HL-60 (cell line): ENCODE measurements around the gene RAB3A.

Experiments
- DNase-seq, 2 experiments: peaks; one replicate each; pipeline ENCODE4 v3.0.0-alpha.2; 2010 to 2020; ENCODE audit warnings: low read depth in 1 of 2, low spot score in 1 of 2
- H3K27ac ChIP-seq: fragments of 250-450 bp; sonication (Bioruptor Pico); replicated peaks from 2 replicates; pipeline ENCODE4 v1.5.1; 2020; ENCODE audit warnings: mild to moderate bottlenecking, moderate library complexity
- H3K27me3 ChIP-seq: fragments of 250-450 bp; sonication (Bioruptor Pico); 2 replicates; pipeline ENCODE4 v1.5.1; 2021; ENCODE audit warnings: mild to moderate bottlenecking, moderate library complexity; ENCODE audit not compliant: insufficient read depth, poor library complexity, severe bottlenecking
- H3K4me3 ChIP-seq: replicated peaks from 2 replicates; pipeline ENCODE4 v1.5.1; 2011; ENCODE audit warnings: mild to moderate bottlenecking, control low read depth, low read length; ENCODE audit not compliant: insufficient read depth
- CTCF ChIP-seq: IDR thresholded peaks from one replicate; pipeline ENCODE4 v1.5.1; 2011; ENCODE audit warnings: low read length, control low read depth, inconsistent platforms; ENCODE audit not compliant: insufficient read depth
- GABPA ChIP-seq: IDR thresholded peaks from 2 replicates; pipeline ENCODE4 v1.6.1; 2012; ENCODE audit warnings: low read depth
- POLR2AphosphoS5 ChIP-seq: IDR thresholded peaks from 2 replicates; pipeline ENCODE4 v1.6.1; 2012; ENCODE audit warnings: low read depth
- SPI1 ChIP-seq: IDR thresholded peaks from 2 replicates; pipeline ENCODE4 v1.6.1; 2012; ENCODE audit warnings: low read depth, mild to moderate bottlenecking, borderline replicate concordance
- TF ChIP-seq, protein P1 (sequence below): IDR thresholded peaks from 2 replicates; pipeline ENCODE4 v1.6.1; 2012; ENCODE audit warnings: low read depth; ENCODE audit not compliant: insufficient replicate concordance

Gene RAB3A

GRCh38 chr19:18232540-18233223, 28.8 kb upstream of the RAB3A start:
- DNase-seq, result no peak
- no peak overlapping the region for H3K27ac ChIP-seq

DNA sequence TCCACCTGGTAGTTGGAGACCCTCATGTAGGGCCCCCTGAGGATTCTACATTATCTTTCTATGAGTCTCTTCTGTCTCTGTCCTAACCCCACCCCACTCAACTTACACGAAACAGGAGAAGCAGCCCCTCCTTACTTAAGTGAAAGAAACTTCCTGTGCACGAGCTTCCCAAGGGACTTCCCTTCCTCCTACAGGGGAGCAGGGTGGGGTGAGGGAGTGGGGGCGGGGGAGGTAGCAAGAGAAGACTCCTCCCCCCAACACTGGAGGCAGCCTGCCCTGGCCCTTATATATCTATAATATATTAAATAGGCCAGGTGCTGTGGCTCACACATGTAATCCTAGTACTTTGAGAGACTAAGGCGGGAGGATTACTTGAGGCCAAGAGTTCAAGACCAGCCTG, 27.9 kb upstream of the RAB3A start:
- Histone ChIP-seq H3K27me3 (peaks cover 2% of the 10 kb centered on the region), H3K27ac (no peak overlapping the region), H3K4me3 (no peak overlapping the region)
- no peak for DNase-seq
- TF ChIP-seq, protein P1, sequence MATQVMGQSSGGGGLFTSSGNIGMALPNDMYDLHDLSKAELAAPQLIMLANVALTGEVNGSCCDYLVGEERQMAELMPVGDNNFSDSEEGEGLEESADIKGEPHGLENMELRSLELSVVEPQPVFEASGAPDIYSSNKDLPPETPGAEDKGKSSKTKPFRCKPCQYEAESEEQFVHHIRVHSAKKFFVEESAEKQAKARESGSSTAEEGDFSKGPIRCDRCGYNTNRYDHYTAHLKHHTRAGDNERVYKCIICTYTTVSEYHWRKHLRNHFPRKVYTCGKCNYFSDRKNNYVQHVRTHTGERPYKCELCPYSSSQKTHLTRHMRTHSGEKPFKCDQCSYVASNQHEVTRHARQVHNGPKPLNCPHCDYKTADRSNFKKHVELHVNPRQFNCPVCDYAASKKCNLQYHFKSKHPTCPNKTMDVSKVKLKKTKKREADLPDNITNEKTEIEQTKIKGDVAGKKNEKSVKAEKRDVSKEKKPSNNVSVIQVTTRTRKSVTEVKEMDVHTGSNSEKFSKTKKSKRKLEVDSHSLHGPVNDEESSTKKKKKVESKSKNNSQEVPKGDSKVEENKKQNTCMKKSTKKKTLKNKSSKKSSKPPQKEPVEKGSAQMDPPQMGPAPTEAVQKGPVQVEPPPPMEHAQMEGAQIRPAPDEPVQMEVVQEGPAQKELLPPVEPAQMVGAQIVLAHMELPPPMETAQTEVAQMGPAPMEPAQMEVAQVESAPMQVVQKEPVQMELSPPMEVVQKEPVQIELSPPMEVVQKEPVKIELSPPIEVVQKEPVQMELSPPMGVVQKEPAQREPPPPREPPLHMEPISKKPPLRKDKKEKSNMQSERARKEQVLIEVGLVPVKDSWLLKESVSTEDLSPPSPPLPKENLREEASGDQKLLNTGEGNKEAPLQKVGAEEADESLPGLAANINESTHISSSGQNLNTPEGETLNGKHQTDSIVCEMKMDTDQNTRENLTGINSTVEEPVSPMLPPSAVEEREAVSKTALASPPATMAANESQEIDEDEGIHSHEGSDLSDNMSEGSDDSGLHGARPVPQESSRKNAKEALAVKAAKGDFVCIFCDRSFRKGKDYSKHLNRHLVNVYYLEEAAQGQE, result no peak
- TF ChIP-seq GABPA, result no peak
- no peak for TF ChIP-seq POLR2AphosphoS5
- TF ChIP-seq SPI1, result no peak
- TF ChIP-seq CTCF, result no peak

More at GRCh38 chr19:18232540-18233223, 28.8 kb upstream of the RAB3A start:
- no peak overlapping the region for H3K4me3 ChIP-seq
- no peaks in the 10 kb centered on the region for H3K27me3 ChIP-seq
- TF ChIP-seq CTCF (no peak), GABPA (no peak), SPI1 (no peak)

DNA sequence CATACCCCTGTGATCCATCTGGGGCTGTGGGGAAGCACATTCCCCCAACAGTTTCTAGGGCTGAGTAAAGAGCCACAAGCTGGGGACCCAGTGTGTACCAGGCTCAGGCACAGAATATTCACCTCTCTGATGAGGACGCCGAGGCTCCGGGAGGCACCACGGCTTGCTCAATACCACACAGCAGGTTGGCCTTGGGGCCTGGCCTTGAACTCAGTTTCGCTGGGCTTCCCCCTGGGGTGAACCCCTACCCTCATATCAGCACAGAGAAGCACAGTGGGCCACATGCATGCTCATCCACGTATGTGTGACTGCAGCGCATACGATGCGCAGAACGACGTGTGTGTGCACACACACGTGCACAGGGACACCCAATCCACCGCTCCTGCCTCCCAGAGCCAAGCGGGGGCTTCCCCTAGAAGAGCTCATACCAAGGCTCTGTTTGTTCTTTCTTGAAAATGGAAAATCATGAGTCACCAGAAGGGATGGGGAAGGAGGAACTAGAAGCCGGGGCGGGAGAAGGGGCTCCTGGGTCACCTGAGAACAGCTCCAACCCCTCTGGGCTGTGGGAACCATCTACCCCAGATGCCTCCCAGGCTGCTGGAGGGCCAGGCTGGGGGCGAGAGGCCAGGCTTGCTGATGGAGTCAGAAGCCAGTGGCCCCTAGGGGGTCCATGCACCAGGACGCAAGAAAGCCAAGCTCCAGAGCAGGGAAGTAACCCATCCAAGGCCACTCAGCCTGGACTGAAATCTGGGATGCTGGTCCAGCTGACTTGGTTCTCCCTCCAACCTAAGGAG, 27.3 kb upstream of the RAB3A start:
- DNase-seq, result no peak
- TF ChIP-seq POLR2AphosphoS5 (no peak), SPI1 (no peak), GABPA (no peak), CTCF (no peak)
- TF ChIP-seq, protein P1, result no peak
- Histone ChIP-seq H3K4me3 (no peak overlapping the region), H3K27ac (no peak overlapping the region), H3K27me3 (peaks cover 6% of the 10 kb centered on the region)

GRCh38 chr19:18229915-18230314, 26.1 kb upstream of the RAB3A start:
- peaks cover 18% of the 10 kb centered on the region for H3K27me3 ChIP-seq
- no peak for TF ChIP-seq GABPA
- TF ChIP-seq, protein P1, result no peak
- no peak for TF ChIP-seq POLR2AphosphoS5
- no peak for TF ChIP-seq SPI1
- TF ChIP-seq CTCF, result no peak
- no peak overlapping the region for H3K27ac ChIP-seq
- no peak overlapping the region for H3K4me3 ChIP-seq
- no peak for DNase-seq
